Esophagus squamous epithelium (tissue), 5 donors: ENCODE data around the gene ANAPC4. TPM values are rescaled to one million over a fixed set of nuclear protein-coding genes. Genes with fewer than 3 reads are reported as not detected.

Experiments used
- DNase-seq: peaks from one replicate; lab custom pipeline; 2025; lab: John Stamatoyannopoulos, UW
- H3K27ac ChIP-seq, 4 donors: fragments of 200-600 bp; sonication (generic); one replicate each; pipeline ENCODE4 v1.5.1; 2016 to 2019; ENCODE audit warnings: mild to moderate bottlenecking in 1 of 4
- H3K27me3 ChIP-seq, 4 donors: fragments of 200-600 bp; sonication (generic); 1 replicate in 3 of 4; 2 replicates in 1 of 4; pipeline versions ENCODE4 v1.5.1 to v1.6.0; 2017 to 2021; ENCODE audit warnings: antibody characterized with exemption in 1 of 4
- H3K36me3 ChIP-seq, 3 donors: fragments of 200-600 bp; sonication (generic); one replicate each; pipeline ENCODE4 v1.5.1; 2016 to 2019
- H3K4me1 ChIP-seq, 3 donors: fragments of 200-600 bp; sonication (generic); one replicate each; pipeline ENCODE4 v1.5.1; 2017 to 2019
- H3K4me3 ChIP-seq, 4 donors: fragments of 200-600 bp; sonication (generic); 1 replicate in 3 of 4; 2 replicates in 1 of 4; pipeline ENCODE4 v1.5.1; 2016 to 2019; ENCODE audit warnings: mild to moderate bottlenecking in 2 of 4, moderate library complexity in 1 of 4
- H3K9me3 ChIP-seq, 3 donors: fragments of 200-600 bp; sonication (generic); one replicate each; pipeline ENCODE4 v1.5.1; 2016 to 2019
- CTCF ChIP-seq, 6 experiments: fragments of 450-650 bp in 4 of 6; fragments of 200-600 bp in 2 of 6; sonication (generic) in 2 of 6; IDR thresholded peaks; one replicate each; pipeline ENCODE4 v1.5.1; 2016 to 2019; ENCODE audit warnings: antibody characterized with exemption in 6 of 6, mild to moderate bottlenecking in 4 of 6, moderate library complexity in 4 of 6
- POLR2A ChIP-seq, 4 donors: fragments of 450-650 bp; IDR thresholded peaks; one replicate each; pipeline ENCODE4 v1.6.1; 2017; ENCODE audit warnings: antibody characterized with exemption in 4 of 4, mild to moderate bottlenecking in 4 of 4, moderate library complexity in 3 of 4
- WGBS, 2 donors: methylation state at CpG; one replicate each; pipeline ENCODE4 v1.1.5; 2018; 5-methylcytosine and 5-hydroxymethylcytosine counted together
- intact Hi-C: fragments of 100-400 bp; cut with DNase I; formaldehyde crosslinking; loops from one replicate; pipeline ENCODE4 v1.15.0; 2022
- total RNA-seq, 4 donors: library from RNA; depleted of rRNA; stranded (reverse); fragments of >200 nt; gene quantifications; one replicate each; pipeline ENCODE4 v1.1.0, GENCODE V29; 2016
- donor health status: DM: yes; HTN: yes; CAD: no.

The ANAPC4 gene
- total RNA-seq, 4 donors from 2014 or later, result 9.6 to 27.0 (median 20.0) TPM

DNA sequence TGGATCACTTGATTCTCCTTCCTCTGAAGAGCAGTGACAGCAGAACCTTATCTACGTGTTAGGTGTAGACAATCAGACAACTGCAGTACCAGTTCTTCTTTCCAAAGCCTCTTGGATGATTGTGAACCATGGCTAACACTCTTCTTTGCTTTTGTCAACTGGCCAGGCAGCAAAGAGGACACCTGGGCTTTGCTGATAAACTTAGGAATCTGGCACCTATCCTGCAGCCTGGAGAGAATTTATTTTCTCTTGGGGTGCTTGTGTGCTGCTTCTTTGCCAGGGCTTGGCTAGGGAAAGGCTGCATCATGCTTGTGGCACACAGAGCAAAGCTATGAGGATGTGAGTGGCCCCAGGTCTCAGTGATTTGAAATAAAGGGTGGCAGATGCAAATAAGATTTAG, 77.4 kb downstream of the ANAPC4 start:
- Histone ChIP-seq H3K4me1 (peaks cover 0 to 9% (median 0%) of the 10 kb centered on the region in 3 donors), H3K36me3 (no peaks in the 10 kb centered on the region), H3K27ac (no peak overlapping the region), H3K9me3 (no peaks in the 10 kb centered on the region), H3K27me3 (no peaks in the 10 kb centered on the region), H3K4me3 (no peak overlapping the region)
- 63 to 75% methylated on average over 1 of the region's 1 CpG for WGBS, 2 donors
- DNase-seq, result no peak
- TF ChIP-seq CTCF (IDR thresholded peaks at IDR 0.05), result no peak
- intact Hi-C loops, result no loop called here

DNA sequence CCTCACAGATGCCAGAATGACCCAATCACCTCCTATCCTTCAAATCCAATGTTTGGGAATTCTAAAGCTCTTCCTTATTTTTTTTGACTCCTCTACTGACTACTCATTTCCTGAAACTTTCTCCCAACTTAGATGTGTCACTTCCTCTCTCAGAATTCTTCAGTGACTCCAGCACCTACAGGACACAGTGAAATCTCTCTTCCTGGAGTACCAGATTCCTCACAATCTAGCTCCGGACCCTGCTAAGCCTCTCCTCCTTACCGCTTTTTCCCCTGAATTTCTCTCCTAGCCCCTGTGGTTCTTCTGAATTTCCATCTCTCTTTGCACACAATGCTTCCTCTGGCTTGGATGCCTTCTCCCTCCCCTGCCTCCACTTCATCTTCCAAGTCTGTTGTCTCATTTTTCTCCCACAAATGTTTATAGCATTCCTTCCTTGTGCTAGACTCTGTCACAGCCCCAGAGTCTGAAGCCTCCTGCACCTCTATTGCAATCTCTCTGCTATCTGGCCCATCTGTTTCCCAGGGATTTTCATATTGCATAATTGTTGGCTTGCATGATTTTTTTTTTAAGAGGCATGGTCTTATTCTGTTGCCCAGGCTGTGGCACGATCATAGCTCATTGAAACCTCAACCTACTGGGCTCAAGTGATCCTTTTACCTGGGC, 80.1 kb downstream of the ANAPC4 start:
- intact Hi-C loops, result no loop called here
- H3K27ac ChIP-seq, result no peak overlapping the region
- TF ChIP-seq CTCF (IDR thresholded peaks at IDR 0.05) (no peak), POLR2A (IDR thresholded peaks at IDR 0.05) (no peak)
- no peaks in the 10 kb centered on the region for H3K36me3 ChIP-seq
- no peak for DNase-seq
- no peaks in the 10 kb centered on the region for H3K9me3 ChIP-seq
- H3K27me3 ChIP-seq, result no peaks in the 10 kb centered on the region
- 70 to 77% methylated on average over 3 of the region's 3 CpGs for WGBS, 2 donors
- no peak overlapping the region for H3K4me3 ChIP-seq
- H3K4me1 ChIP-seq, result peaks cover 0 to 2% (median 0%) of the 10 kb centered on the region in 3 donors

GRCh38 chr4:25466966-25467697, 90.1 kb downstream of the ANAPC4 start:
- intact Hi-C loops, result no loop called here
- 68 to 77% methylated on average over 11 of the region's 11 CpGs for WGBS, 2 donors
- no peak for TF ChIP-seq POLR2A (IDR thresholded peaks at IDR 0.05)
- no peak for TF ChIP-seq CTCF (IDR thresholded peaks at IDR 0.05)
- Histone ChIP-seq H3K9me3 (no peaks in the 10 kb centered on the region), H3K4me3 (no peak overlapping the region), H3K36me3 (no peaks in the 10 kb centered on the region), H3K4me1 (no peaks in the 10 kb centered on the region), H3K27ac (no peak overlapping the region), H3K27me3 (no peaks in the 10 kb centered on the region)
- DNase-seq, result no peak

- Histone ChIP-seq H3K9me3 (no peaks in the 10 kb centered on the region), H3K27me3 (no peaks in the 10 kb centered on the region), H3K4me3 (no peak overlapping the region), H3K27ac (no peak overlapping the region), H3K4me1 (no peaks in the 10 kb centered on the region), H3K36me3 (no peaks in the 10 kb centered on the region)
- TF ChIP-seq POLR2A (IDR thresholded peaks at IDR 0.05), result no peak
- no peak for TF ChIP-seq CTCF (IDR thresholded peaks at IDR 0.05)
- intact Hi-C loops, result no loop called here
- WGBS, 2 donors, result 82 to 86% methylated on average over 5 of the region's 5 CpGs
- DNase-seq, result no peak
These were observed 90.8 kb downstream of the ANAPC4 start for GRCh38 chr4:25467843-25468242.

Other genes with a start within 250 kb of the ANAPC4 start
- 1 to 10 TPM; 3.0 to 7.2 (median 4.4) TPM for gene SEPSECS, start 216.8 kb upstream of the ANAPC4 start, total RNA-seq
- 10 to 100 TPM; 11.7 to 31.7 (median 26.8) TPM for gene PI4K2B, start 143.2 kb upstream of the ANAPC4 start, total RNA-seq
- gene ZCCHC4, start 64.5 kb upstream of the ANAPC4 start, total RNA-seq, result 10 to 100 TPM in 2 of 4 donors, 1 to 10 TPM in 2; 5.6 to 13.9 (median 10.0) TPM